Mesothelial cell of epicardium (in vitro differentiated cells): Measurements from ENCODE around the gene CTNNA3. TPM values are rescaled to one million over a fixed set of nuclear protein-coding genes. Genes with fewer than 3 reads are reported as not detected.

Source experiments
- DNase-seq, 2 experiments: peaks; one replicate each; pipeline ENCODE4 v3.0.0; 2021; ENCODE audit warnings: low spot score in 2 of 2; ENCODE audit not compliant: unreplicated experiment in 2 of 2
- H3K27ac Mint-ChIP-seq: 2 replicates; pipeline ENCODE4 v1.8.0; 2021; ENCODE audit warnings: mixed read lengths
- H3K27me3 Mint-ChIP-seq: 2 replicates; pipeline ENCODE4 v1.8.0; 2021; ENCODE audit warnings: low read depth, mixed read lengths
- H3K36me3 Mint-ChIP-seq: 2 replicates; pipeline ENCODE4 v1.8.0; 2021; ENCODE audit warnings: mixed read lengths
- H3K4me1 Mint-ChIP-seq: 2 replicates; pipeline ENCODE4 v1.8.0; 2021; ENCODE audit warnings: mixed read lengths
- H3K4me3 Mint-ChIP-seq: 2 replicates; pipeline ENCODE4 v1.8.0; 2021; ENCODE audit warnings: mild to moderate bottlenecking, moderate library complexity, mixed read lengths
- H3K9me3 Mint-ChIP-seq: 2 replicates; pipeline ENCODE4 v1.8.0; 2021; ENCODE audit warnings: mixed read lengths
- CTCF ChIP-seq: fragments of 200-600 bp; sonication (generic); IDR thresholded peaks from one replicate; pipeline ENCODE4 v1.5.0; 2021; ENCODE audit warnings: antibody characterized with exemption; ENCODE audit not compliant: unreplicated experiment
- total RNA-seq: library from RNA; stranded (reverse); gene quantifications from 3 replicates; pipeline ENCODE4 v1.2.1, GENCODE V29; 2021

CTNNA3 gene
- total RNA-seq, 1 donor from 2014 or later = 14.2 TPM

GRCh38 chr10:66591865-66592264, 1104.1 kb downstream of the CTNNA3 start:
- TF ChIP-seq CTCF = no peak
- Mint-ChIP-seq H3K4me3 (no peak overlapping the region), H3K4me1 (peaks cover 2% of the 10 kb centered on the region), H3K27me3 (peaks cover 9% of the 10 kb centered on the region), H3K9me3 (peaks cover 5% of the 10 kb centered on the region), H3K27ac (no peak overlapping the region), H3K36me3 (no peaks in the 10 kb centered on the region)
- no peak for DNase-seq

GRCh38 chr10:66587680-66588050, 1108.3 kb downstream of the CTNNA3 start:
- H3K27me3 Mint-ChIP-seq = peaks cover 26% of the 10 kb centered on the region
- no peak overlapping the region for H3K27ac Mint-ChIP-seq
- DNase-seq = no peak
- H3K4me3 Mint-ChIP-seq = no peak overlapping the region
- peaks cover 2% of the 10 kb centered on the region for H3K4me1 Mint-ChIP-seq
- no peaks in the 10 kb centered on the region for H3K36me3 Mint-ChIP-seq
- TF ChIP-seq CTCF = no peak
- H3K9me3 Mint-ChIP-seq = peaks cover 14% of the 10 kb centered on the region

GRCh38 chr10:66586897-66587679, 1108.9 kb downstream of the CTNNA3 start:
- Mint-ChIP-seq H3K36me3 (no peaks in the 10 kb centered on the region), H3K4me3 (no peak overlapping the region), H3K4me1 (peaks cover 2% of the 10 kb centered on the region), H3K27ac (no peak overlapping the region), H3K9me3 (peaks cover 20% of the 10 kb centered on the region), H3K27me3 (peaks cover 28% of the 10 kb centered on the region)
- DNase-seq = no peak
- TF ChIP-seq CTCF = no peak

GRCh38 chr10:66586073-66586472, 1109.9 kb downstream of the CTNNA3 start:
- H3K4me1 Mint-ChIP-seq = peaks cover 2% of the 10 kb centered on the region
- peaks cover 30% of the 10 kb centered on the region for H3K9me3 Mint-ChIP-seq
- no peaks in the 10 kb centered on the region for H3K36me3 Mint-ChIP-seq
- H3K27ac Mint-ChIP-seq = no peak overlapping the region
- H3K4me3 Mint-ChIP-seq = no peak overlapping the region
- TF ChIP-seq CTCF = no peak
- no peak for DNase-seq
- H3K27me3 Mint-ChIP-seq = peaks cover 28% of the 10 kb centered on the region

GRCh38 chr10:66575251-66575855, 1120.6 kb downstream of the CTNNA3 start:
- Mint-ChIP-seq H3K4me3 (no peak overlapping the region), H3K9me3 (peaks cover 25% of the 10 kb centered on the region), H3K27me3 (no peaks in the 10 kb centered on the region), H3K4me1 (peaks cover 7% of the 10 kb centered on the region), H3K27ac (no peak overlapping the region), H3K36me3 (no peaks in the 10 kb centered on the region)
- no peak for TF ChIP-seq CTCF
- DNase-seq = no peak
